B cell (primary cell): ENCODE measurements around the gene AGRN.

Experiments
- CTCF ChIP-seq: fragments of 200-600 bp; IDR thresholded peaks from one replicate; pipeline ENCODE4 v1.8.0; 2022; ENCODE audit warnings: antibody characterized with exemption, mild to moderate bottlenecking
- EZH2 ChIP-seq: IDR thresholded peaks from 2 replicates; pipeline ENCODE4 v1.6.1; 2012; ENCODE audit warnings: borderline replicate concordance, low read depth, mild to moderate bottlenecking, moderate library complexity, low read length; ENCODE audit not compliant: insufficient read depth, poor library complexity, severe bottlenecking

- TF ChIP-seq CTCF: no peak
- TF ChIP-seq EZH2: no peak
Measured at GRCh38 chr1:1004420-1004779, 15.5 kb upstream of the AGRN start.
